GM19043 (cell line): ENCODE results near the gene CASZ1.

Experiments
- ATAC-seq: cut with Tn5 transposase; IDR thresholded peaks from one replicate; pipeline ENCODE4 v1.9.1; 2021; ENCODE audit warnings: low read depth; ENCODE audit not compliant: unreplicated experiment

The CASZ1 gene

DNA sequence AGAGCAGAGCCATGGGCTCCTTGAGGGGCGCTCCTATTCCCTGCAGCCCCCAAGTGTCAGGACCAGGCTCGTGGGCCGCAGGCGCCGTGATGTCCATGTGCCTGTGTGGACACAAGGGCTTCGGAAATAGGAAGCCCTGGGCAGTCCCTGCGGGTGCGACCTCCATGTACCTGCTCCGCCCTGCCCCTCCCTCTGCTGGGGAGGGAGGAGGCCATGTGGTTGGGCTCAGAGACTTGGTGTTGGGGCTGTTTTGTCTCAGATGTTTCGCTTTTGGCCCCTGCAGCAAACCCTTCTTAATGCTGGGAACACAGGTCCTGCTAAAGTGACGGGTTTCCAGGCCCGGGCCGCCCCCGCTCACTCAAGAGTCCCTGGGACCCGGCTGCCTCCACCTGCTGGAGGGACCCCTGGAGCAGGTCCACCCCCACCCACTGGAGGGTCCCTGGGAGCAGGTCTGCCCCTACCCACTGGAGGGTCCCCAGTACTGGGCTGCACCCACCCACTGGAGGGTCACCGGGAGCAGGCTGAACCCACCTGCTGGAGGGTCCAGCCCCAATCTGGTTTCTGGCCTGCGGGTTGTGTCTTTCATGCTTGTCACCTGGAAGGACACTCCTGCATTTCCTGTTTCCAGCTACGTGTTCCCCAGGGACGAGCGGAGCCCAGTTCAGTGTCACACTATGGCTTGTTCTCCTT lies 165.2 kb downstream of the CASZ1 start:
- ATAC-seq = no peak

- ATAC-seq = no peak
These were observed 165.8 kb downstream of the CASZ1 start for GRCh38 chr1:10630661-10631120.

DNA sequence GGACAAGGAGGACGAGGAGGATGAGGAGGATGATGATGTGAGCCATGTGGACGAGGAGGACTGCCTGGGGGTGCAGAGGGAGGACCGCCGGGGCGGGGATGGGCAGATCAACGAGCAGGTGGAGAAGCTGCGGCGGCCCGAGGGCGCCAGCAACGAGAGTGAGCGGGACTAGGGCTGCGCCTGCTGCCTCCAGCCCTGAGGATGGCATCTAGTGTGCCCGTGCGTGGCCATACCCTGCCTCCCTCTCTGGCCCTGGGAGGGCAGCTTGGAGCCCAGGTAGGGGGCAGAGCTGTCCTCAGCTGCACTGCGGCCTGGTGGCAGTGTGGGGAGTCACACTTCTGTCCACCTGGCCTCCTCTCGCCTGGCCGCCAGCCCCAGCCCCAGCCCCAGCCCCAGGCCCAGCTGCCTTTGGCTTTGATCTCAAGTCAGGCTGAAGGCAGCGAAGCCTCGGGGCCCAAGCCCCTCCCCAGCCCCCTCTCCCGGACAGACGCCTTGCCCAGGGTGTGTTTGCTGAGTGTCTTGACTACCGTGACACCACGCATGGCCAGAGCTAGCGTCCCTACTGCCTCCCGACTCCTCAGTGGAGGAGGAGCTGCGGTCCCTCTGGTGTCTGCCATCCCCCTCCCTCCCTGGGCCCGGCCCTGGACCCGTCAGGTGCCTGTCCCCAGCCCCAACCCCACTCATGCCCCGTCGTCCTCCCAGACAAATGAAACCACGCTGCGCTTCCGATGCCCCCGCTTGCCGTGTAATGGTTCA lies 166.5 kb downstream of the CASZ1 start:
- no peak for ATAC-seq

DNA sequence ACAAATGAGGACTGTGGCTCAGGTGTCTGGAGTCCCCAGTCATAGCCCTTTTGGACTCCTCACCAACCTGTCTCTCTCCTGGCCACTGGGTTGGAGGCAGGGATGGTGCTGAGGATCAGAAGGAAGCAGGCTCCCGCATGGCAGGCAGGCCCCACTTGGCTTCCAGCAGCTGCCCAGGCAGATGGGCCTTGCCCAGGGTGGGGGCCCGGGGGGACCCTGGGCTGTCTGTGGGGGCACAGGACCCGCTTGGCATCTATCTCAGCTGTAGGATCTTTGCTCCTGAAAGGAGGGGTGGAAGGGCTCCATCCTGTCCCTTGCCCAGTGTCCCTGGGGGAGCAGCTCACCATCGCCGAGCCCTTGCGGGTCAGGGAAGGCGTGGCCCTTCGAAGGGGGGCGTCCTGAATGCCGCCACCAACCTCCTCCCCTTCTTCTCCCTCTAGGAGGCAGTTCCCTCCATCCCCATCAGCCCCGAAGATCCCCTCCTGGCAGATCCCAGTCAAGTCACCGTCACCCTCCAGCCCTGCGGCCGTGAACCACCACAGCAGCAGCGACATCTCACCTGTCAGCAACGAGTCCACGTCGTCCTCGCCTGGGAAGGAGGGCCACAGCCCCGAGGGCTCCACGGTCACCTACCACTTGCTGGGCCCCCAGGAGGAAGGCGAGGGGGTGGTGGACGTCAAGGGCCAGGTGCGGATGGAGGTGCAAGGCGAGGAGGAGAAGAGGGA lies 167.2 kb downstream of the CASZ1 start:
- no peak for ATAC-seq

DNA sequence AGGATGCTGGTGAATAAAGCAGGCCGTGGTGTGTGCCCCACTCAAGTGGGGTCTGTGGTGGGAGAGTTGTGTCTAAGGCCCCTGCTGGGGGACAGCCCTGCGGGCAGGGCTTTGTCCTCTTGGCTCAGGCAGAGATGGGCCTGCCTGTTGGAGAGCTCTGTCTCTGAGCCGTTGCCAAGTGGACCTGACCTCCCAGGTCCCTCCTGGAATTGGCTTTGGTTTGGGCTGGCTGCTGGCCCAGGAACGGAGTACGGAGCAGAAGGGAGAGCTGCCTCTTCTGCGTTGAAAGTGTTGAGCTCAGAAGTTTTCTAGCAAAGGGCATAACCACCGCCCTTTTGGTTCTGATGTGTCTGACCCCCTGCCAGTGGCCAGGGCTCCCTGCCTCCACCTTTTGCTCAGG lies 167.8 kb downstream of the CASZ1 start:
- no peak for ATAC-seq

- ATAC-seq = no peak
These were observed 169.5 kb downstream of the CASZ1 start for GRCh38 chr1:10626791-10627410.

- no peak for ATAC-seq
These were observed 170.2 kb downstream of the CASZ1 start for GRCh38 chr1:10626131-10626731.

- ATAC-seq = no peak
These were observed 170.9 kb downstream of the CASZ1 start for GRCh38 chr1:10625554-10625953.

DNA sequence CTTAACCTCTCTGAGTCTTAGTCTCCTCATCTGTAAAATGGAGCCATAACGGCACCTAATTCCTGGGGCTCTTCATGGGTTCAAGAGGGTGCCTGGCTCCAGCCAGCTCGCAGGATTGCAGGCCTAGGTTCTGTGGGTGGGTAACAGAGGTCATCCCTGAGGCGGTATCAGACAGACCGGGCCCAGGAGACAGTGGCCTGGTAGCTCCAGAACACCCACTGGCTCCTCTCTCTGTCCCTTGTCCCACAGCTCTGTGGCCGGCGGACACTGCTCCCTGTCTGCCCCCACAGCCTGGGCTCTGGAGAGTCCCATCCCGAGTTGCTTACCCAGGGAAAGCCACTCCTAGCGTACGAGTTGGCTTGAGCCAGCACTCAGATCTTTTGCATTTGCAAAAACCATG lies 171.4 kb downstream of the CASZ1 start:
- ATAC-seq = no peak

DNA sequence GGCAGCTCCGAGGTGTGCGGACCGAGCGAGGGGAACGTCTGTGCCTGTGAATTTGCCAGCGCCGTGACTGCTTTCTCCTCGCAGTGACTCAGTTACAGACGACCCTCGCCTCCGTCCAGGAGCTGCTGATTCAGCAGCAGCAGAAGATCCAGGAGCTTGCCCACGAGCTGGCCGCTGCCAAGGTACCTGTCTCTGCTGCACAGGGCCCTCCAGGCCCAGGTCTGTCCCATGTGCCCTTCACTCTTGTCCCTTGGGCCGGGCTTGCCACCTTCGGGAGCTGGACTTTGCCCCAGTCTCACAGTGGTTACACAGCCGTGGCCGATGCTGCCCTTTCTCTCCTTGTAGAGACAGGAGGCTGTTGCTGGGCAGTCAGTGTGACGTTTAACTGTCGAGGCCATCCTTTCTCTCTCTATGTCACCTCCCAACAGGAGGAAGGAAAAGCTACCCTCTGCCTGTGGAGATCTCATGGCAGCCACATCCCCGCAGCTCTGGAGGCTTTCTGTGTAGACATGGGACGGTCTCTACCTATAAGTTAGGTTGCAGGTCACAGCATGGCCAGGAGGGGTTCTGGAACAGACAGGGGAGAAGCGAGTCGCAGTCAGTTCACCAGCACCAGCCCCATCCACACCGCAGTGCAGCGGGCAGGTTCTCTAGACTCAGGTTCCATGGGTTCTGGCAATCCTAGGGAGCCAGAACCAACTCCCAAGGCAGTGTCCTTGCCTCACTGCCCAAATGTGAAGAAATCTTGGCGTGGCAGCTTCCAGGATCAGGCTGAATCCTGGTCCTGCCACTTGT lies 172.0 kb downstream of the CASZ1 start:
- ATAC-seq = no peak

GRCh38 chr1:10623686-10624145 lies 172.7 kb downstream of the CASZ1 start:
- ATAC-seq = no peak

DNA sequence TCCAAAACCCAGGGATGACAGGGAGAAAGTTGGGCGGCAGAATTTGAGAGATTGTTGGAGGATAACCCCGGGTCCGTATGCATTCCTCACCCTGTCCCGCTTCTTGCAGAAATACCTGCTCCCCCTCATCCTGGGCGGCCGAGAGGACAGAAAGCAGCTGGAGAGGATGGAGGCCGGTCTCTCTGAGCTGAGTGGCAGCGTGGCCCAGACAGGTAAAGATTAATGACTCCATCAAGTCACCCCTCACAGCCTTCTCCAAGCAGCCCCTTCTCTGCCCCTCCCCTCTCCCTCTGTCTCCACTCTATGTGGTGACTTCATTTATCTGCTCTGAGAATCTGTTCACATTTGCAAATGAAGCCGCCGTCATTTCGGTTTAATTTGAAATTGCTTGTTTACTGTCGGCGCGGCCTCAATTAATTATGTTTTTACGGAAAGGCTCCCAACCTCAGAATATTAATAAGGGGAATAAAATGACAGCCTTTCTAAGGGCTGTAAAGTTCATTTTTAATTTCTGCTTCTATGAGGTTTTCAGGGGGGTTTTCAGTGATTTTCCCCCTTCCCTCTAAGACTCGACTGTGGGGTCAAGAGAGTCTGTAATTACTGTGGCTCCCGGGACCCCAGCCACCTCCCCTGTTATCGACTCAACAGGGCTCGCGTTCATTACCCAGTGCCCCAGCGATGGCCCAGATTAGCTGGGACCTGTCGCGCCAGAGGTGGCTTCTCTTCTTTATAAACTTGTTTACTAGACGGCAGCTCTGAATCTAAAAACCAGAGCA lies 173.3 kb downstream of the CASZ1 start:
- no peak for ATAC-seq

- no peak for ATAC-seq
These were observed 174.5 kb downstream of the CASZ1 start for GRCh38 chr1:10621906-10622305.

DNA sequence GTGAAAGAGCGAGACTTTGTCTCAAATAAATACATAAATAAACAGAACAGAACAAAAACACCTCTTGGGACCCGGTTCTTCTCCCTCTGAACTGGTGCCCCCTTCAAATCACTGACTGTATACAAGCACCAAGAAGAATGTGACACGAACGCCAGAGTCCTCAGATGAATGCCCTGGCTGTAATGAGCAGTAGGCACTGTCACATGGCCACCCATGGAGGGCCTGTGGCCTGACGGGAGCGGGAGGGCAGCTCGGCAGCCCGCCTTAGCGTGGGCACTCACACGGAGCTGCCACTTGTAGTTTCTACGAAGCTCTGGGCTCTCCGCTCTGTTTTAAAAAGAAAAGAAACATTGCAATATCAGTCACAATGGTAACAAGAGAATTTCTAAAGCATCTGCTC lies 175.7 kb downstream of the CASZ1 start:
- no peak for ATAC-seq

GRCh38 chr1:10617931-10618885 lies 178.2 kb downstream of the CASZ1 start:
- ATAC-seq = no peak

DNA sequence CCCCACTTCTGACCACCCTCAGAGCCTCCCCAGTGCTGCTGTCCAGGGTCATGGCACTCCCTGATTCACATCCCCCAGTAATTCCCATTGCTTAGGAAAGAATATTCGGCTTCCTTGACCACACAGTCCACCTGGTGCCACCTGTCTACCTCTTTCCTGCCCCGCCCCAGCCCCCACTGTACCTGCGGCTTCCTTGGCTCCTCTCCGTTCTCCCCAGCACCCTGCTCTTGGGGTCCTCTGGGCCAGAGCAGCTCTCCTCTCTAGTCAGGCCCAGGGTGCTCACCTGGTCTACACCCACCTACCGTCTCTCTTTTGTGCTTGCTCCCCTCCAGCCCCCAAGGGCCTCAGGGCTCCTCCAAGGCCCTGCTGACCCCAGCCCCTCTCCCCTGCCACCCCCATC lies 179.1 kb downstream of the CASZ1 start:
- ATAC-seq = no peak

DNA sequence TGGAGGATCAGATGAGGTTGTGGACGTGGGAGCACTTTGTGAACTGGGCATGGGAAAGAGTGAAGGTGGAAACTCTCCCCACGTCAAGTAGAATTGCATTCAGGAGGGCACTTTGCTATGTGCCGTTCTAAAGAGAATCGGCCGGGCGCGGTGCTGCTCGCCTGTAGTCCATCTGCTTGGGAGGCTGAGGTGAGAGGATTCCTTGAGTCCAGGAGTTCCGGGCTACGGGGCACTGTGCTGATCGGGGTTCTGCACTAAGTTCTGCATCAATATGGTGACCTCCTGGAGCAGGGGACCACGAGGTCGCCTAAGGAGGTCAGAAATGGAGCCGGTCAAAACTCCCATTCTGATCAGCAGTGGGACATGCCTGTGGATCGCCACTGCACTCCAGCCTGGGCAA lies 179.8 kb downstream of the CASZ1 start:
- ATAC-seq = no peak
